GM18951 (cell line): ENCODE measurements around the gene PDE1A.
"Not testable (repeated sequence)": the region's sequence is repeated elsewhere in the genome, so short reads cannot be mapped to it uniquely, and the experiment has no call there.

Experiments
- POLR2A ChIP-seq: IDR thresholded peaks from 4 replicates; pipeline ENCODE4 v1.6.1; 2011; ENCODE audit warnings: mild to moderate bottlenecking; ENCODE audit not compliant: insufficient read length, insufficient read depth; ENCODE audit errors: extremely low read depth
- in situ Hi-C: fragments of 300-500 bp; cut with MboI; formaldehyde crosslinking; loops from one replicate; pipeline ENCODE4 v1.12.0; 2022; ENCODE audit warnings: low sequenced_read_pairs, mixed read lengths, inconsistent platforms; ENCODE audit not compliant: unreplicated experiment

PDE1A gene

DNA sequence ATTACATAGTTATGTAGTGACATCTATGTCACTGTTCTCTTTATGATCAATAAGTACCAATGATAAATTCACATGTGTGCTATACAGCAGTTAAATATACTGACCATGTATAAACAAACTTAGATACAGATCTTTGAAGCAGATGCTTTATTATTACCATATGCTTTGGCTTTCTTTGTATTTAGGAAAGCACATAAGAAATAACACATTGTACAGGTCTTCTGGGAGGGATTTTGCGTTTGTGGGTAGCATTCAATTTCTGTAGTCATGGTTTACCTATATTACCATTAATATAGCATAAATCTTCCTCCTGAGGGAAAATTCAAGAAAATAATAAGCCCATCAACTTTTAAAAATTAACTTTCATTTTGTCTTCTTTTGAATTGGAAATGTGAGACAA, 1.6 kb upstream of the PDE1A start:
- in situ Hi-C loops = no loop called here
- no peak for TF ChIP-seq POLR2A

DNA sequence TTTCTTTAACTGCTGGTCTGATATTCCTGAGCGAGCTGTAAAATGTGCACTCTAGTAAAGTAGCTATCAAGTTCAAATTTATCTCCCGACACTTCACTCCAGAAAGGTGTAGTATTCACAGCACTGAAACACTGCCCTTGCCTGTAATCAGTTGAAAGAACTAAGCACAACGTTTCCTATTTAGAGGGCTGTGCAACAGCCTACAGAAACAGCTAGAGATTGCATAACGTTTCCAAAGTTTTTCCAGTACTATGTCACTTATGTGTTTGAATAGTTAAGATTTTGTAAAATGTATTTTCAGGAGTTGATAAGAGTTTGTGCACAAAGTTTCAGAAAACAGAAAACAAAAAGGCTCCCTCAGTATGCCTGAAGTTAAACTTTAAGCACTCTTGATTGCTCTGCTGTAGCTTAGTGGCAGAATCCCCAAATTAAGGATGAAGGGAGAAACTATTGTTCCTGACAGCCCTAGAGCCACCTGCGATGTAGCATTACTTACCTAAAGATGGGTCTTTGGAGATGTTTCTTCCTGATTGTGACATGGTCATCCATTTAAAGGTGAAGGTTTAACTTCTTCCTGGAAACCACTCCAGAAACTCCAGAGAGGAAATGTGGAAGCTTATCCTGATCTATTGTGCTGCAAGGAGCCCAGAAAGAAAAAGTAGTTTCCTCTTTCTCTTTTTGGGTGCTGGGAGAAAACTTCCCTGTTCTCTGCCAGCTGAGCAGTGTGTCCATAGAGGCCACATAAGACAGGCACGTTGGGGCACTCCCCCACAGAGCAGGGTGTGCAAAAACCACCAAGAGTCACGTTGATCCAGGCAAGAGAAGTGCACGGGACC, 536 bp downstream of the PDE1A start:
- in situ Hi-C loops = no loop called here
- TF ChIP-seq POLR2A = no peak

DNA sequence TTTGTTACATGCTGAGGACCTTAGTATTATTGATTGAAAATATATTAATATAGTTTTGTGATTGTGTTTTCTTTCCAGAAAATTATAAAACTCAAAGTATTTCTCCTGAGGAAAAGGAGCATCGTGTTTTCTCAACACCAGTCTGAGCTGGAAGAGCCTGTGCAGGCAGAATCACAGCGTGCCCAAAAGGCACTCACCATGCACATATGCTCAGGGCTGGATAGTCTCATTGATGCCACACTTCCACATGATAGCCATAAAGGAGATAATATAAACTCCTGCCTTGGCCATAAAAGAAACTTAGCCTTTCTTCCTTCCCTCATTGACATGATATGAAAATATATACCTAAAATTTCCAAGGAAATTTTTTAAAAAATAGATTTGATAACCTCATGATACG, 4.0 kb downstream of the PDE1A start:
- in situ Hi-C loops = no loop called here
- no peak for TF ChIP-seq POLR2A

DNA sequence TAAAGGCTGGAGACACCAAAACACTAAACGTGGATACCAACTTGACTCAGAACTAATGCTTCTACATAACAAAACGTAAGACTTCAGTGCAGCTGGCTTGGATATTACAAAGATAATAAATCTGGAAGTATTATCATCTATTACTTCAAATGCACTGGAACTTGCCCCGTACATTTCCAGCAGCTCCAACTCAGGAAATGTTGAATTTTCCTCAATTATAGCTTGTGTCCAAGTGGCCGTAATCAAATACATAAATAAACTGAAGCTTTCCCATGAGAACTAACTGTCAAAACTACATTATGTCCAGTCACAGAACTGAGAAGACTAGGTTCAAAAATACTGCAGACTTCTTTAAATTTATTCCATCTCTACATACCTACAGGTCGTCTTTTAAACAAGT, 6.2 kb downstream of the PDE1A start:
- in situ Hi-C loops = no loop called here
- TF ChIP-seq POLR2A = no peak

DNA sequence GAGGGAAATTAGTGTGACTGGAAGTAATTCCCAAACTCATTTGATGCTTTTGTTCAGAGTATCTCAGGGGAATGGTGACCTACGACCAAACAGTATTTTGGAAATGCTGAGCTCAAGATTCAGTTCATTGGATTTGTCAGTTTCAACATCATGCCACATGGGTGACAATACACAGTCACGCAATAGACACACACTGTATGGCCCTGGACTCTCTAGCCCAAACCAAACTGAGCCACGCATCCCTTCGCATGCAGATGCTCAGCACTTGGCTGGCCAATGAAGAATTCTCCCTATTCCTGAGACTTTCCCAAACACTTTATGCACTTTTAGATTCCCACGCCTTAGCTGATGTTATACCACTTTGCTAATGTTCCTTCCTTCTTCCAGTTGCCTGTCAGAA, 10.0 kb downstream of the PDE1A start:
- in situ Hi-C loops = no loop called here
- TF ChIP-seq POLR2A = no peak

DNA sequence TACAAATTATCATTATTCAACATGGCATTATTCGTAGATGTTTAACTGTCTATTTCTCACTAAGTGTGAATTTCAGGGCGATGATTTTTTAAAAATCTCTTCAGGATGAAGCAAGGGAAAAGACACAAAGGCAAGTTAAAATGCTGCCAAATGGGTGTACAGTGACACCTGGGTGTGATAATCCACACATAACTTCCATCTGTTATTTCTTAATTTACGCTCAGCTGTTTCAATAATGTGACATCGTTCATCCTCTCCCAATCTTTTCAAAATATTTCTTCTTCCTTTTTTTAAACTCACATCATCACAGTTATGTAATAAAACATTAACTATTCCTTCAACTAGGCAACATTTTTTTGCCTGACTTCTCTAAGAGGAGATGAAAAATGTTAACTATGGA, 10.6 kb downstream of the PDE1A start:
- in situ Hi-C loops = no loop called here
- no peak for TF ChIP-seq POLR2A

DNA sequence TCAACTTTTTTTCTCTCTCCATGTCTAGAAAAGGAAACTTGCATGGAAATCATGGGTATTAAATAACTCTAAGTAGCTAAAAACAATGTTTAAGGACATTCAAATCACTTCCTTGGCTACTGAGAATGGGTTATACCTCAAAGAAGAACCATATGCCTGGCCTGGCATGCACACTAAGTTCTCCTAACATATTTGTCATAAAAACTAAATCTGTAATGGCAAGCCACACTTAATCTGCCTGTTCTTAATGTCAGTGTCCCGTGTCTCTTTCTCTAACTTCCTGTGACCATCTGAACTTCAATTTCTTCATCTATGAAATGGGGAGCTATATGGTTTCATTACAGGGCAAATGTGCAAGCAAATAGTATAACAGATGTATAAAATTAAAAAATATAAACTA, 11.1 kb downstream of the PDE1A start:
- no peak for TF ChIP-seq POLR2A
- in situ Hi-C loops = no loop called here

DNA sequence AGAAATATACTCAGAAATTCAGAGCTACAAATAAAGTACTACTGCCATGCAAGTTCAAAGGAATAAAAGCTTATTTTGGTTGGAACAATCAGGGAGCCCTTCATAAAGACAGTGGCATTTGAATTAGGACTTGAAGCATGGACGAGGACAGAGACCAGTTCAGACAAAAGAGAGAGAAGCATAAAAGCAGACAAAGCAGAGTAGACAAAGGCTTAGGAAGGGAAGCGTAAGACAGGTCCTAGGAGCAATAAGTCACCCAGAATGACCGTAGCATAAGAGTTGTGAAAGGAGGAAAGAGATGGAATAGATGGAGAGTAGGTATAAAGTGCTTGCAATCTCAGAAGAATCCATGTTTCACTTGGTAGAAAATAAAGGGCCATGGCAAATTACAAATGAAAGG, 14.0 kb downstream of the PDE1A start:
- no peak for TF ChIP-seq POLR2A
- in situ Hi-C loops = no loop called here

DNA sequence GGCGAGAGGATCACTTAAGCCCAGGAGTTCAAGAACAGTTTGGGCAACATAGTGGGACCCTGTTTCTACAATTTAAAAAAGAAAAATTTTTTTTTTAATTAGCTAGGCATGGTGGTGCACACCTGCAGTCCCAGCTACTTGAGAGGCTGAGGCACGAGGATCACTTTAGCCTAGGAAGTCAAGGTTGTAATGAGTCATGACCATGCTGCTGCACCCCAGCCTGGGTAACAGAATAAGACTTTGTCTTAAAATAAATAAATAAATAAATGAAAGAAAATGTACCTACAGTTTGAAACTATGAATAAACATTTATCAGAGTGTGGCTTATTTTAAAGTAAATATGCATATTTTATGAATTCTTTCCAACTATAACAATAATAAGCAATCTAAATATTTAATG, 16.7 kb downstream of the PDE1A start:
- TF ChIP-seq POLR2A = no peak
- in situ Hi-C loops = no loop called here

DNA sequence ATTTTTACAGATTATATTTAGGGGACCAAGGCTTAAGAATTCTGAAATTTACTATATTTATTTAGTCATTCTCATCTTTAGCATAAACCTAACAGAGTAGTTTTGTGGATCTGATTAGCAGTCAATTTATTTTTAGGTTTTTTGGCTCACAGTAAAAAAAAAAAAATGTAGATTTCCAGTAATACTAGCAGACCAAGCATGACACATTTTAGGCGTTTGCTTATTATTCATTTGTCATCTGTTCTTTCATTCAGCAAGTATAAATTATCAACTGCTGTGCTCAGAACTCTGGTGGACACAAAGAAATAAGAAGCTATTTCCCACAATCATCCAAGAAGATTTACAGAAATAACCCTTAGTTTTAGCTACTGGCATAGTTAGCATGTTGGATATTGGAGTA, 20.6 kb downstream of the PDE1A start:
- in situ Hi-C loops = no loop called here

DNA sequence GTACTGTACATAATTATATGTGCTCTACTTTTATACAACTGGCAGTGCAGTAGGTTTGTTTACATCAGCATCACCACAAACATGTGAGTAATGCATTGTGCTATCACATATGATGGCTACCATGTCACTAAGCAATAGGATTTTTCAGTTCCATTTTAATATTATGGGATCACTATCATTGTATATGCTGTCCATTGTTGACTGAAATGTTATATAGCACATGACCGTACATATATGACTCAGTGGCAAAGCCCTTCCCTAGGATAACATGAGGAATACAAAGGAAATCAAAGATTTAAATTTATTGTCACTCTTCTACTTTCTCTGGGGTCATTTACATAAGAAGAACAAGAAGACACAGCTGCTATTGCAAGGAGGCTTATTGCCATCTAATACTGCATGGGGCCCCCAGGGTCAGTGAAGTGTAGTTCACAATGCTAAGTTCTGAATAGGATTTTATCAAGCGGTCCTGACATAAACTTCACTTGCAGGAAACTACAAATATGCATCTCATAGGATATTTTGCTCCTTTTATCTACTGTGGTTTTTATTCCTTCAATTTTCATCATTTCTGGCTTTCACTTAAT, 21.8 kb downstream of the PDE1A start:
- in situ Hi-C loops = no loop called here

More for the DNA sequence above, 20.6 kb downstream of the PDE1A start:
- no peak for TF ChIP-seq POLR2A

DNA sequence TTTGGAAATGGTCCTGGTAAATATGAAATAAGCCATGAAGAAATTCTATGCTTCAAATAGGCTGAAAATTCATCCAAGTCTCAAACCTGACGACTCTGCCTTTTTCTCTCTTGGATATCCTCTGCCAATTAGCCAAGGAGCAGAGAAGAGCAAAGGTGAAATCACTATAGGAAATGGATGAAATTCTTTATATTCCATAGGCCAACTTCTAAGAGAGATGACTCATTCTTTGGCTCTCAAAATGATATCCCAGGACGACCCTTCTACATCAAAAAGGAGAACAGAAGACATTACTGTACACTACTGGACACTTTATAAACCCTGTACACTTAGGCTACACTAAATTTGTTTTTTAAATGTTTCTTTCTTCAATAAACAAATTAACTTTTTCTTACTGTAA, 22.7 kb downstream of the PDE1A start:
- in situ Hi-C loops = no loop called here
- TF ChIP-seq POLR2A = no peak

More for the DNA sequence above, 21.8 kb downstream of the PDE1A start:
- no peak for TF ChIP-seq POLR2A

DNA sequence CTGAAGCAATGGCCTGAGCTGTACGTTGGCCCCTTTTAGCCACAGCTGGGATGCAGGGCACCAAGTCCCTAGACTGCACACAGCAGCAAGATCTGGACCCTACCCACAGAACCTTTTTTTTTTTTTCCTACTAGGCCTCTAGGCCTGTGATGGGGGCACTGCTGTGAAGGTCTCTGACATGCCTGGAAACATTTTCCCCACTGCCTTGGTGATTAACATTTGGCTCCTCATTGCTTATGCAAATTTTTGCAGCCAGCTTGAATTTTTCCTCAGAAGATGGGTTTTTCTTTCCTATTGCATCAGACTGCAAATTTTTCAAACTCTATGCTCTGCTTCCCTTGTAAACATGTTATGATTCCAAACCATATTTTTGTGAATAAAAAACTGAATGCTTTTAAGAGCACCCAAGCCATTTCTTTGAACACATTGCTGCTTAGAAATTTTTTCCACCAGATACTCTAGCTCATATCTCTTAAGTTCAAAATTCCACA, 33.5 kb downstream of the PDE1A start:
- TF ChIP-seq POLR2A = no peak
- in situ Hi-C loops = no loop called here

DNA sequence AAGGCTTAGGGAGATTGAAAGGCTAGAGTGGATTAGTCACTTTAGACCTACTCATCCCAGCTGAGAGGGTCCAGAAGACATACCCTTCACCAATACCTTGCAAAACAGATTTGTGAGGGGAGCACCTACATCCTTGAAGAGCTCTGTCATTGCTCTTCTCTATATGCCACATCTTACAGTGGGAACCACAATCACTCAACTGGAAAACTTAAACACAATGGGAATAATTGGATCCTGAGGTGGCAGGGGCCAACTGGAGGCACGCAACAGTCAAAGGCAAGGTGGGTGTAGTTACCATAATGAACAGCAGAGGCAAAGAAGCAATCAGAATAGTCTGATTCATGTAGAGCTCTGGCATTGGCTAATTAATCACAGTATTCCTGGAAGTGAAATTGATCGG, 35.4 kb downstream of the PDE1A start:
- in situ Hi-C loops = no loop called here
- TF ChIP-seq POLR2A = no peak

DNA sequence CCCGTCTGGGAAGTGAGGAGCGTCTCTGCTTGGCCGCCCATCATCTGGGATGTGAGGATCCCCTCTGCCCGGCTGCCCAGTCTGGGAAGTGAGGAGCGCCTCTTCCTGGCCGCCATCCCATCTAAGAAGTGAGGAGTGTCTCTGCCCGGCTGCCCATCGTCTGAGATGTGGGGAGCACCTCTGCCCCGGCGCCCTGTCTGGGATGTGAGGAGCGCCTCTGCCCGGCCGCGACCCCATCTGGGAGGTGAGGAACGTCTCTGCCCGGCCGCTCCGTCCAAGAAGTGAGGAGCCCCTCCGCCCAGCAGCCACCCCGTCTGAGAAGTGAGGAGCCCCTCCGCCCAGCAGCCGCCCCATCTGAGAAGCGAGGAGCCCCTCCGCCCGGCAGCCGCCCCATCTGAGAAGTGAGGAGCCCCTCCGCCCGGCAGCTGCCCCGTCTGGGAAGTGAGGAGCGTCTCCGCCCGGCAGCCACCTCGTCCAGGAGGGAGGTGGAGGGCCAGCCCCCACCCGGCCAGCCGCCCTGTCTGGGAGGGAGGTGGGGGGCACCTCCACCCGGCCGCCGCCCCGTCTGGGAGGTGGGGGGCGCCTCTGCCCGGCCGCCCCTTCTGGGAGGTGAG, 40.5 kb downstream of the PDE1A start:
- in situ Hi-C loops = not testable (repeated sequence)
